ENCODE results near the gene RGS5.
"Not testable (repeated sequence)": the region's sequence is repeated elsewhere in the genome, so short reads cannot be mapped to it uniquely, and the experiment has no call there.

RGS5 gene

DNA sequence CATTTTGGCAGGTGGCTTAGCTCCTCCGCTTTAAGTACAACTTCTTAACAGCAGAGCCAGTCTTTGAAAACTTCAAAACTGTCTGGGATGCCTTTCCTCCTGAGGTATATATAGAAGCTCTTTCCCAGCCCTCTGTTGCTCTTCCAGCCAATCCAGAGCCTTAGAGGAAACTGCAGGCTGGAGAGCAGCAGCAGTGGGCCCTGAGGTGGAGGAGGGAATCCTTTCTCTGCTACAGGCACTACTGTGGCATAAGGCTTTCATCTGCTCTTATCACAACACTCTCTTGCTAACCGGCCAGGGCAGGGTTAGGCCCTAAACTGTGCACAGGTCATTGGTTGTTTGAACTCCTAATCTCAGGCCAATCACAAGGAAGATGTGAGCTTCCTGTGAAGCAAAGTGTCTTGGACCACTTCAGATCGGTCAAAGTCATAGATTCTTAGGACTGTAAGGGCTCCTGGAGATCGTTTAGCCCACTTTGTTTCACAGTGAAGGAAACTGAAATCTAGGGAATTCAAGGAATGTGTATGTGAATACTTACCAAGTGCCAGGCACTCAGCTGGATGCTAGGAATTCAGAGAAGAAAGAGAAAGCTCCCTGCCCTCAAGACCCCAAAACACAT is at the start of gene RGS5:
Gene RGS5, minus strand, starts transcription at position 84 of the 619 bp plus-strand sequence. Its CDS starts 81 bp downstream, at position 3.
- DNase-seq, result no peak

DNA sequence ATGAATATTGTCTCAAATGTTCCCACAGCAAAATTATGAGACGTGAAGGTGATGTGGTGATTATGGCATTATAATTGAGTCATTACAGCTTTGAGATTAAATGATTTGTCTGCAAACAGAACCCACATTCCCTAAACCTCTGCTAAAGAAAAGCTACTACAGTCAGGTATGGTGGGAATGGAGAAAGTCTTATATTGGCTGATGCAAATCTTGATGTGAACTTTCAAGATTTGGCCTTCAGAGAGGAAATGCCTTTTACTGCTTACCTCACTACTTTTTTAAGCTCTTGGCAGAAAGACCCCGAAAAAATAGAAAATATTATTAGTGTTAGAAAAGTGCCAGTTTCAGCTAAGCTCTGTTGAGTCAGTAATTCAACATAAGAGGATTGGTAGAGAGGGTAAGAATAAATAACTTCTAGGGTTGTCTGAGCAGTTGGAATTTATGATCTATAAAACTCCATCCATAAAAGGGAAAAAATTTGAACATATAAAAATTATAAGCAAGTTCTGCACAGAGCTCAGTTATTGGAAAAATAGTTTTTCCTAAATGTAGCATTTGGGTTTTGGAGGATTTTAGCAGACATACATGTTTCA is 47.8 kb upstream of the RGS5 start:
- no peak for DNase-seq

- no peak for DNase-seq
Observed at GRCh38 chr1:163248064-163248463, 45.3 kb upstream of the RGS5 start.

GRCh38 chr1:163244648-163245047 is 41.9 kb upstream of the RGS5 start:
- not testable (repeated sequence) for DNase-seq

DNA sequence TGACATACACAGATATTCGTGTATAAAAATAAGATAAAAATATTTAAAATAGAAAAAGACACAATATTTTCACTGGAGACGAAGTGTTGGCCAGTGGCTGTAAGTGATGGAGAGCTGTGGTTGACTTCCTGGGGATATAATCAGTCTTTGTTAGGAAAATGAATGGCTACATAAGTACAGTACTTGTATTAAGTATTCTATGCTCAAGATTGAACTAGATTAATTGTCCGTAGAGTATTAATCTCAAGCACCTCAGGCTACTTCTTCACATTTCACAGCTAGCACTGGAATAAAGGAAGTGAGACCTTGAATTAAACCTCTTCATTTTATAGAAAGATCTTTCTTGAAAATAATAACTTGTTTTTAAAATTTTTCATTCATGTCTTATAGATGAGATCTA is 39.0 kb upstream of the RGS5 start:
- no peak for DNase-seq

DNA sequence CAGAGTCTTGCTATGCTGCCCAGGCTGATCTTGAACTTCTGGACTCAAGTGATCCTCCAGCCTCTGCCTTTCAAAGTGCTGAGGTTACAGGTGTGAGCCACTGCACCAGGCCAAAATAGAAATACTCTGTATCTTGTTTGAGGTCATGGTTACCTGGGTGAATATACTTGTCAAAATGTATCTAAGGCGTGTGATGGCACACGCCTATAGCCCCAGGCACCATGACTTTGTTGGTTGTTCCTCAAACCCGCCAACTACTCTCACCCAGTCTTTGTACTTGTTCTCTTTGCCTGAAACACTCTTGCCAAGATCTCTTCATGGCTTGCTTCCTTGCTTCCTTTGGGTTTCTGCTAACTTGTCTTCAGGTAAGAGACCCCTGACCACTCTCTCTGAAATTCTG is 38.0 kb upstream of the RGS5 start:
- DNase-seq, result no peak

DNA sequence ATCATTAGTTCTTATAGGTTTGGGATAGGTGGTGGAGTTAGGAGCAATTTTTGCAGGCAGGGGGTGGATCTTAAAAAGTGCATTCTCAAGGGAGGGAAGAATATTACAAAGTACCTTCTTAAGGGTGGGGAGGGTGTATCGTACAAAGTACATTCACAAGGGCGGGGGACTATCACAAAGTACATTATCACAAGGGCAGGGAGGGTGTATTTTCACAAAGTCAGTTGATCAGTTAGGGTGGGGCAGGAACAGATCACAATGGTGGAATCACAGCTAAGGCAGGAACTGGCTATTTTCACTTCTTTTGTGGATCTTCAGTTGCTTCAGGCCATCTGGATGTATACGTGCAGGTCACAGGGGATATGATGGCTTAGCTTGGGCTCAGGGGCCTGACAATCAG is 30.9 kb upstream of the RGS5 start:
- DNase-seq, result not testable (repeated sequence)

DNA sequence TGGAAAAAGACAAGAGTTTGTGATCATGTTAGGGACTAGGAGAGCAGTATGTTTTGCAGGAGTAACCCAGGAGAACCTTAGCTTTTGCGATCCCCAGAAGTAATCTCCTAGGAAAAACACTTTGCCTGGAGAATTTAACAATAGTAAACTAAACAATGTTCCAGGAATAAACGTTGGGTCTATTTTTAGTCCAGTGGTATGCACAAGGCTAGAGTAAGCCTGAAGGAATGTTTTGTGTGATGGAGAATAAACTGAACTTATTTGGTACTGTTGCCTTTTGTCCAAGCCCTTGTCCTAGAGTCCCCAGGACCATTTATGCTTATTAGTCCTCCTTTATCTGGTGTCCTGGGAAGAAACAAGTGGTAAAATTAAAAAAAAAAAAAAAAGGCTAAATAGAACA is 28.7 kb upstream of the RGS5 start:
- no peak for DNase-seq

GRCh38 chr1:163230827-163231226 is 28.1 kb upstream of the RGS5 start:
- no peak for DNase-seq

DNA sequence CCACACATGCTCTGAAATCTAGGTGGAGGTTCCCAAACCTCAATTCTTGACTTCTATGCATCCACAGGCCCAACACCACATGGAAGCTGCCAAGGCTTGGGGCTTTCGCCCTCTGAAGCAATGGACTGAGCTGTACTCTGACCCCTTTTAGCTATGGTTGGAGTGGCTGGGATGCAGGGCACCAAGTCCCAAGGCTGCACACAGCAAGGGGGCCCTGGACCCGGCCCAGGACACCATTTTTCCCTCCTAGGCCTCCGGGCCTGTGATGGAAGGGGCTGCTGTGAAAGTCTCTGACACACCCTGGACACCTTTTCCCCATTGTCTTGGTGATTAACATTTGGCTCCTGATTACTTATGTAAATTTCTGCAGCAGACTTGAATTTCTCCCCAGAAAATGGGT is 25.6 kb upstream of the RGS5 start:
- DNase-seq, result not testable (repeated sequence)

- DNase-seq, result no peak
Observed at GRCh38 chr1:163227126-163227525, 24.4 kb upstream of the RGS5 start.

GRCh38 chr1:163213626-163214025 is 10.9 kb upstream of the RGS5 start:
- no peak for DNase-seq

- no peak for DNase-seq
Observed at GRCh38 chr1:163211667-163212066, 9.0 kb upstream of the RGS5 start.

DNA sequence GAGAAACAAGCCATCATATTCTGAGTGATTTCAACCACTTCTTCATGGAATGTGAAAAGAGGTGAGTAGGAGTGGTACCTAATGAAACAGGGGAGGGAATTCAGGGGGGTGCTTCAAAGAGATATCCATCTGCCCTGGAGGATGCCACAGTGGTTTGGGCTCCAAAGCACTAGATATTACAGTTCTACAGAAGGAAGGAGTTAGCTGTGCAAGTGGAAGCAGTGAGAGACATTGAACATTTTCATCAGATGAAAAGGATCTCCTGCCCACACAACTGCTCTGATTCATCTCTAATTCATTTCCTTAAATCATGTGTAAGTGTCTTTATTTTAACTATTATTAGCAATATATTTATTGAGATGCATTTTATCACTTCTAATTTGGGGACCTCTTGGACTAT is 2.8 kb upstream of the RGS5 start:
- no peak for DNase-seq

GRCh38 chr1:163203561-163203960 is 845 bp upstream of the RGS5 start:
- DNase-seq, result no peak

GRCh38 chr1:163201906-163202305 is 810 bp downstream of the RGS5 start:
- no peak for DNase-seq

GRCh38 chr1:163197022-163197421 is 5.7 kb downstream of the RGS5 start:
- no peak for DNase-seq

- no peak for DNase-seq
Observed at GRCh38 chr1:163196449-163196787, 6.3 kb downstream of the RGS5 start.

GRCh38 chr1:163195728-163196448 is 6.8 kb downstream of the RGS5 start:
- no peak for DNase-seq

- DNase-seq, result no peak
Observed at GRCh38 chr1:163191301-163191700, 11.4 kb downstream of the RGS5 start.

DNA sequence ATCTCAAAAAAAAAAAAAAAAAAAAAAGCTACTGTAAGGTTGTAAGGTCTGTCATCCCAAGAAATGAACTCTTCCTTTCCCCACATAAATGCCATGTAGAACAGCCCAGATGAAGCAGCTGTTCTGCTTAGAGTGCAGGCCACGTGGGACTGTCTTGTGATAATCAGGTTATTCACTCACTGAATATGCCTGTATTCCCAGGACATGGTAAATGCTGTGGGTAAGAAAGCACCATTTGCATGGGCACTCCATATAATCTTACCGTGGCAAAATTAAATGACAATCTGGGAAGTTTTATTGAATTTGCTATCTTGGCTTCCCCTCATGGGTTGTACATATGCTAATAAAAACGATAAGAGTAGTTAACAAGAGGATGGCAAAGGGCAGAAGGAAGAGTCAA is 13.8 kb downstream of the RGS5 start:
- no peak for DNase-seq

DNA sequence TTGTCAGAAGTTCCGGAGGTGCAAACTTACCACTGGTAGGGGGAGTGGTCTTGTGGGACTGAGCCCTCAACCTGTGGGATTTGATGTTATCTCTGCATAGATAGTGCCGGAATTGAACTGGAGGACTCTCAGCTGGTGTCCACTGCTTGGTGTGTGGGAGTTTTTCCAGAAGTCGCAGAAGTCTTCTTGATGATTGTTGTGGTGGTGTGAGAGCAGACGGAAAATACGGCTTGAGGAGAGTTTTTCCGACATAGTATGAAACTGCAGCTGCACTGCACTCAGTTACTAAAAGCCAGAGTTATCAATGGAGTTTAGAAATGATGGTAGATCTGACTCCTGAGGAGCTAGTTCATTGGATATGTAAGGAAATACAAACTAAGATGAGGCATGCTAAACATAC is 14.9 kb downstream of the RGS5 start:
- DNase-seq, result no peak

- DNase-seq, result no peak
Observed at GRCh38 chr1:163186862-163187261, 15.9 kb downstream of the RGS5 start.

- DNase-seq, result no peak
Observed at GRCh38 chr1:163182330-163182949, 20.3 kb downstream of the RGS5 start.
